H1 (cell line): ENCODE measurements around the gene PHEX. TPM values are rescaled to one million over a fixed set of nuclear protein-coding genes. Genes with fewer than 3 reads are reported as not detected.

Experiments used
- CTCF ChIA-PET: fragments of 300-600 bp; sonication (Branson Sonifier 250); formaldehyde crosslinking; loops from one replicate; lab custom pipeline; 2021; ENCODE audit not compliant: partially characterized antibody; lab: Charles Lee
- POLR2A ChIA-PET: fragments of 300-600 bp; sonication (Branson Sonifier 250); formaldehyde crosslinking; loops from one replicate; lab custom pipeline; 2021; ENCODE audit warnings: inconsistent platforms; ENCODE audit not compliant: partially characterized antibody; lab: Charles Lee
- DNase-seq, 2 experiments: peaks; one replicate each; pipeline versions ENCODE4 v3.0.0 to v3.0.0-alpha.2; 2010 to 2022; ENCODE audit warnings: low spot score in 2 of 2, low read depth in 1 of 2, mixed read lengths in 1 of 2
- FAIRE-seq: peaks from 2 replicates; lab custom pipeline; 2011; peaks lifted over from hg19 to GRCh38; lab: Jason Lieb, UNC
- H2AFZ ChIP-seq: 2 replicates; pipeline ENCODE4 v1.8.1; 2012; ENCODE audit warnings: low read length, inconsistent platforms
- H2AK5ac ChIP-seq: 2 replicates; pipeline ENCODE4 v1.6.1; 2013; ENCODE audit warnings: low read depth, low read length
- H2BK120ac ChIP-seq: replicated peaks from 2 replicates; pipeline ENCODE3; 2013; ENCODE audit warnings: low read depth, low read length, inconsistent platforms
- H2BK12ac ChIP-seq: 2 replicates; pipeline ENCODE4 v1.6.1; 2013; ENCODE audit warnings: low read depth, low read length
- H2BK15ac ChIP-seq: 2 replicates; pipeline ENCODE4 v1.6.1; 2013; ENCODE audit warnings: low read length
- H2BK20ac ChIP-seq: 2 replicates; pipeline ENCODE4 v1.6.1; 2013; ENCODE audit warnings: low read length
- H2BK5ac ChIP-seq: 2 replicates; pipeline ENCODE4 v1.6.1; 2013; ENCODE audit warnings: low read depth, low read length
- H3K14ac ChIP-seq: 2 replicates; pipeline ENCODE4 v1.6.1; 2013; ENCODE audit warnings: inconsistent platforms; ENCODE audit not compliant: insufficient read length
- H3K18ac ChIP-seq: 2 replicates; pipeline ENCODE4 v1.6.1; 2013; ENCODE audit warnings: low read length; ENCODE audit errors: extremely low read depth
- H3K23ac ChIP-seq: 2 replicates; pipeline ENCODE4 v1.6.1; 2013; ENCODE audit warnings: inconsistent platforms; ENCODE audit not compliant: insufficient read length
- H3K23me2 ChIP-seq: 2 replicates; pipeline ENCODE4 v1.6.1; 2013; ENCODE audit warnings: low read depth, low read length
- H3K27ac ChIP-seq: 2 replicates; pipeline ENCODE4 v1.6.1; 2011; ENCODE audit warnings: low read depth, low read length, inconsistent platforms
- H3K27me3 ChIP-seq, 4 experiments: replicated peaks in 1 of 4; 1 replicate in 1 of 4; 2 replicates in 3 of 4; pipeline versions ENCODE4 v1.6.1 to v1.8.1; 2011 to 2013; ENCODE audit warnings: low read length in 3 of 4, mild to moderate bottlenecking in 3 of 4, inconsistent platforms in 2 of 4, mixed read lengths in 2 of 4, moderate library complexity in 1 of 4; ENCODE audit not compliant: control insufficient read depth in 3 of 4, insufficient read depth in 3 of 4; ENCODE audit errors: extremely low read depth in 1 of 4
- H3K36me3 ChIP-seq, 4 experiments: 2 replicates each; pipeline versions ENCODE4 v1.6.1 to v1.8.1; 2011 to 2013; ENCODE audit warnings: mild to moderate bottlenecking in 4 of 4, low read length in 3 of 4, moderate library complexity in 2 of 4, control low read depth in 1 of 4, inconsistent platforms in 1 of 4; ENCODE audit not compliant: insufficient read depth in 4 of 4, control insufficient read depth in 2 of 4
- H3K4ac ChIP-seq: replicated peaks from 2 replicates; pipeline ENCODE3; 2013; ENCODE audit warnings: low read length, low read depth, mixed read lengths, inconsistent platforms; ENCODE audit not compliant: insufficient read length
- H3K4me1 ChIP-seq, 4 experiments: replicated peaks in 1 of 4; 1 replicate in 1 of 4; 2 replicates in 3 of 4; pipeline versions ENCODE4 v1.6.1 to v1.8.1; 2011 to 2013; ENCODE audit warnings: low read length in 3 of 4, inconsistent platforms in 2 of 4, mixed read lengths in 1 of 4; ENCODE audit not compliant: insufficient read depth in 4 of 4, control insufficient read depth in 3 of 4
- H3K4me2 ChIP-seq, 2 experiments: 2 replicates each; pipeline versions ENCODE4 v1.6.1 to v1.8.1; 2011 to 2013; ENCODE audit warnings: low read depth in 2 of 2, low read length in 2 of 2, control low read depth in 1 of 2, inconsistent platforms in 1 of 2, mild to moderate bottlenecking in 1 of 2; ENCODE audit not compliant: insufficient read depth in 1 of 2
- H3K4me3 ChIP-seq, 4 experiments: fragments of 200-600, 300-600 bp in 1 of 4; sonication (generic), shearing (Covaris generic), sonication (Bioruptor Twin) in 1 of 4; 2 replicates each; pipeline versions ENCODE4 v1.5.1 to v1.8.1; 2011 to 2016; ENCODE audit warnings: low read length in 4 of 4, low read depth in 3 of 4, control low read depth in 2 of 4, inconsistent platforms in 2 of 4, mild to moderate bottlenecking in 2 of 4, mixed read lengths in 1 of 4, moderate library complexity in 1 of 4; ENCODE audit not compliant: insufficient read depth in 2 of 4; ENCODE audit errors: extremely low read depth in 1 of 4
- H3K56ac ChIP-seq: replicated peaks from 2 replicates; pipeline ENCODE3; 2013; ENCODE audit warnings: low read depth, mild to moderate bottlenecking, mixed read lengths, low read length, inconsistent platforms; ENCODE audit not compliant: insufficient read length
- H3K79me1 ChIP-seq: 2 replicates; pipeline ENCODE4 v1.6.1; 2013; ENCODE audit warnings: low read depth, low read length, control low read depth
- H3K79me2 ChIP-seq, 2 experiments: 2 replicates each; pipeline versions ENCODE4 v1.6.1 to v1.8.1; 2012 to 2013; ENCODE audit warnings: low read length in 2 of 2, mild to moderate bottlenecking in 2 of 2, inconsistent platforms in 1 of 2; ENCODE audit not compliant: insufficient read depth in 2 of 2, control insufficient read depth in 1 of 2
- H3K9ac ChIP-seq, 4 experiments: replicated peaks in 1 of 4; 1 replicate in 1 of 4; 2 replicates in 3 of 4; pipeline versions ENCODE4 v1.6.1 to v1.8.1; 2011 to 2013; ENCODE audit warnings: low read depth in 3 of 4, low read length in 3 of 4, control low read depth in 2 of 4, mild to moderate bottlenecking in 2 of 4, moderate library complexity in 2 of 4, inconsistent platforms in 1 of 4; ENCODE audit errors: extremely low read depth in 1 of 4
- H3K9me3 ChIP-seq, 2 experiments: 2 replicates each; pipeline versions ENCODE4 v1.6.1 to v1.8.1; 2012 to 2013; ENCODE audit warnings: mild to moderate bottlenecking in 2 of 2, moderate library complexity in 2 of 2, control low read depth in 1 of 2, inconsistent platforms in 1 of 2, low read depth in 1 of 2, low read length in 1 of 2, mixed read lengths in 1 of 2; ENCODE audit not compliant: insufficient read depth in 2 of 2
- H4K20me1 ChIP-seq, 2 experiments: replicated peaks in 1 of 2; 2 replicates each; pipeline versions ENCODE3 to v1.8.1; 2011 to 2013; ENCODE audit warnings: inconsistent platforms in 2 of 2, low read length in 2 of 2, mild to moderate bottlenecking in 1 of 2; ENCODE audit not compliant: insufficient read depth in 2 of 2, control insufficient read depth in 1 of 2
- H4K5ac ChIP-seq: 2 replicates; pipeline ENCODE4 v1.6.1; 2013; ENCODE audit warnings: low read length, low read depth, mixed read lengths, inconsistent platforms; ENCODE audit not compliant: insufficient read length
- H4K8ac ChIP-seq: 2 replicates; pipeline ENCODE4 v1.8.0; 2013; ENCODE audit warnings: mild to moderate bottlenecking, moderate library complexity, low read length, inconsistent platforms; ENCODE audit not compliant: insufficient read depth; ENCODE audit errors: extremely low read depth
- H4K91ac ChIP-seq: replicated peaks from 2 replicates; pipeline ENCODE3; 2013; ENCODE audit warnings: low read length, mixed read lengths, inconsistent platforms; ENCODE audit not compliant: insufficient read length
- CHD2 ChIP-seq: IDR thresholded peaks from 2 replicates; pipeline ENCODE4 v1.6.1; 2012; ENCODE audit warnings: low read length, improper control_type of control experiment
- GABPA ChIP-seq: IDR thresholded peaks from 2 replicates; pipeline ENCODE4 v1.6.1; 2011; ENCODE audit warnings: mild to moderate bottlenecking, low read length, moderate library complexity, borderline replicate concordance; ENCODE audit not compliant: insufficient read depth
- KDM4A ChIP-seq: IDR thresholded peaks from one replicate; pipeline ENCODE4 v1.7.1; 2012; ENCODE audit warnings: low read depth, mild to moderate bottlenecking, moderate library complexity, low read length, inconsistent platforms; ENCODE audit not compliant: severe bottlenecking
- MAFK ChIP-seq: IDR thresholded peaks from 2 replicates; pipeline ENCODE4 v1.6.1; 2012; ENCODE audit warnings: low read depth, mild to moderate bottlenecking, improper control_type of control experiment, low read length
- RBBP5 ChIP-seq: IDR thresholded peaks from 2 replicates; pipeline ENCODE4 v1.7.1; 2012; ENCODE audit warnings: low read depth, mild to moderate bottlenecking, inconsistent platforms, low read length, moderate library complexity, borderline replicate concordance
- RXRA ChIP-seq: IDR thresholded peaks from 2 replicates; pipeline ENCODE4 v1.6.1; 2011; ENCODE audit warnings: low read depth, mild to moderate bottlenecking, low read length, moderate library complexity; ENCODE audit not compliant: insufficient read depth
- WGBS, 2 experiments: shearing (Covaris generic) in 1 of 2; methylation state at CpG; one replicate each; pipeline versions ENCODE4 v1.1.6 to v1.1.7; 2013 to 2015; ENCODE audit warnings: low lambda C conversion rate in 2 of 2, mixed read lengths in 2 of 2, inconsistent platforms in 1 of 2, low coverage in 1 of 2, missing lambda C conversion rate in 1 of 2; ENCODE audit not compliant: insufficient replicate concordance in 2 of 2, insufficient coverage in 1 of 2, insufficient read length in 1 of 2; ENCODE audit errors: extremely low coverage in 1 of 2, missing lambda C conversion rate in 1 of 2; 5-methylcytosine and 5-hydroxymethylcytosine counted together
- polyA plus RNA-seq, 7 experiments: library from polyadenylated mRNA; depleted of rRNA in 3 of 7; stranded (reverse) in 5 of 7; unstranded in 2 of 7; fragments of >200 nt in 5 of 7; fragments of 200-250 nt in 2 of 7; gene quantifications; 1 replicate in 5 of 7; 2 replicates in 1 of 7; 4 replicates in 1 of 7; pipeline versions ENCODE4 v1.2.1 to v1.2.3, GENCODE V29; 2011 to 2013; ENCODE audit warnings: missing spikeins in 2 of 7, mixed read lengths in 2 of 7
- total RNA-seq: library from RNA; stranded (reverse); fragmentation: NEBNext Ultra II Directional; extraction: Animal tissue kit (Norgen Biotek cat#: 25700); gene quantifications from 2 replicates; pipeline ENCODE4 v1.2.1, GENCODE V29; 2021

PHEX gene
- total and polyA plus RNA-seq, 2 of the 8 experiments (the other 6 are each of a cell fraction or from before 2014, with no cell fraction given) = 0.03 to 0.11 TPM

DNA sequence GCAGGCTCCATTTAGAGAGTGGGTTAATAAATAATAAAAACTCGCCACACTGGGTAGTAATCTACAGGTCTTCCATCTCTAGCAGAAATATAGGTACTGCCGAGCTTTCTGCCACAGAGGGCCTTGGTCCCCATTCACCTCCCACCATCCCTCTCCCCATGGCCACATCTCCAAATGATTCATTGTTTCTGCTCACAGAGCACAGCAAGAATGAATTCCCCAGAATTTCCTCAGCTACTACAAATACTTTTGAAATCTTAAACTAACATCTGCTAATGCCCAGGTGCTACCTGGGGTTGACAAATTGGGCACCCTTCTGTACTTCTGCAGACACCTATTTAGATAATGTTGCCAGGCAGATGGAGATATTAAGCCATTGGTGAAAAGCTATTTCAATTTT, 5.1 kb downstream of the PHEX start:
- H4K5ac ChIP-seq = no peak overlapping the region
- no peak for DNase-seq
- no peak overlapping the region for H3K4ac ChIP-seq
- POLR2A ChIA-PET = no interaction called here
- H3K4me2 ChIP-seq = no peak overlapping the region
- H2BK5ac ChIP-seq = no peak overlapping the region
- no peaks in the 10 kb centered on the region for H3K79me1 ChIP-seq
- no peaks in the 10 kb centered on the region for H3K36me3 ChIP-seq
- H2BK20ac ChIP-seq = no peak overlapping the region
- no peak overlapping the region for H2AK5ac ChIP-seq
- no peak overlapping the region for H3K14ac ChIP-seq
- 100% methylated on average over 2 of the region's 2 CpGs; no CpG with 5 or more reads in 1 of the 2 experiments for WGBS, 2 experiments
- peaks cover 0 to 5% (median 2%) of the 10 kb centered on the region in 4 experiments; a peak in 3 of 7 replicates for H3K4me1 ChIP-seq
- H4K20me1 ChIP-seq = no peaks in the 10 kb centered on the region
- no peak overlapping the region for H2BK12ac ChIP-seq
- H3K56ac ChIP-seq = no peak overlapping the region
- no peak overlapping the region for H2BK15ac ChIP-seq
- FAIRE-seq = no peak
- no peak overlapping the region for H2AFZ ChIP-seq
- H2BK120ac ChIP-seq = no peak overlapping the region
- CTCF ChIA-PET = interaction anchor here (0.8 kb wide), 1 partner anchor 50 kb away, joined by 3 read pairs; no protein-coding TSS in a partner anchor
- H4K8ac ChIP-seq = no peak overlapping the region
- no peaks in the 10 kb centered on the region for H3K79me2 ChIP-seq
- no peak overlapping the region for H4K91ac ChIP-seq
- H3K4me3 ChIP-seq = no peak overlapping the region
- H3K9ac ChIP-seq = no peak overlapping the region
- no peak for TF ChIP-seq GABPA
- no peak for TF ChIP-seq CHD2
- no peak for TF ChIP-seq KDM4A
- no peak for TF ChIP-seq RBBP5
- no peak for TF ChIP-seq RXRA
- no peak for TF ChIP-seq MAFK
- no peaks in the 10 kb centered on the region for H3K27me3 ChIP-seq
- no peaks in the 10 kb centered on the region for H3K9me3 ChIP-seq
- H3K18ac ChIP-seq = no peak overlapping the region
- H3K23ac ChIP-seq = no peak overlapping the region
- no peaks in the 10 kb centered on the region for H3K23me2 ChIP-seq
- H3K27ac ChIP-seq = no peak overlapping the region
